Breast epithelium (tissue), 3 donors: ENCODE measurements around the gene ANKH.

Experiments
- POLR2A ChIP-seq: fragments of 450-650 bp; IDR thresholded peaks from one replicate; pipeline ENCODE4 v1.6.1; 2016; ENCODE audit warnings: antibody characterized with exemption, mild to moderate bottlenecking, moderate library complexity
- POLR2AphosphoS5 ChIP-seq, 3 donors: sonication (generic); formaldehyde crosslinking; IDR thresholded peaks; one replicate each; pipeline ENCODE4 v1.6.1; 2017; ENCODE audit warnings: antibody characterized with exemption in 3 of 3

DNA sequence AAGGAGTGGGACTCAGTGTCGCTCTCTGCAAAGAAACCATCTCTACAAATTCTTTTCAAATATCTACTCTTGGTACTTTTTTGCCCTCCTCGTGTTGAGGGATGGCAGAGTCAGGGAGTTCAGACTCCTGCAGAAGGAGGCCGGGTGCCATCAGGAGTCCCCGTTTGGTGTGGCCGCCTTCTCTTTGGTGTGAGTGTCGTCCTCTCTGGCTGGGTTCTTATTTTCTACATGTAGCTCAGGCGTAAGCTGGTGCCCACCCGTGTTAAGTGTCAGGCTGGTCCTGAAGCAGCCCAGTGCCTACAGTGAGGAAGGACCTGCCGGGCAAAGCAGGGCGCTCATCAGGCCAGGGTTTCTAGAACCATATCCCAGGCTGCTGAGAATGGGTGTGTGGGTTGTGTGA lies 170.0 kb downstream of the ANKH start:
- TF ChIP-seq POLR2AphosphoS5 (IDR thresholded peaks at IDR 0.05) (no peak), POLR2A (no peak)
